ENCODE measurements around the gene KCNH1.
A peak's percentile ranks its signal among the peaks of the same experiment; 100 is the strongest.

The KCNH1 gene

GRCh38 chr1:211133836-211134669 is at the start of gene KCNH1:
TSS of gene KCNH1 (minus strand) at chr1:211134148. CDS start at chr1:211133945, 203 bp downstream.
- DNase-seq = peak; percentile 70 to 79

DNA sequence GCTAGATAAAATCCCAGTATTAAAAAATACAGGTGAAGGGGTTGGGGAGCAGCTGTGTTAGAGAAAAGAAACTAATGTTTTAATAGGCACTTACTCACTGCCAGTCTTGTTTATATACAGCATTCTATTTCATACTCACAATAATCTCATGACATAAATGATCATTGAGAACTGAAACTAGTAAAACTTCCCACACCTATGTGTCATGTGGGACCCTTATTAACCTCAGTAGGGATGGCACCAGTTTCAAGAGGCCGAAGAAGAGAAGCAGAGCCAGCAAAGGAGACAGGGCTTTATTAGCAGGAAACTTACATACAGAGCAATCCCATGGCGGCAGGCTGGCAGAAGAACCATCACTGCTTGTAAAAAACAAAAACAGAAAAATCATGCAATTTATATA is 48.8 kb upstream of the KCNH1 start:
- DNase-seq = no peak

DNA sequence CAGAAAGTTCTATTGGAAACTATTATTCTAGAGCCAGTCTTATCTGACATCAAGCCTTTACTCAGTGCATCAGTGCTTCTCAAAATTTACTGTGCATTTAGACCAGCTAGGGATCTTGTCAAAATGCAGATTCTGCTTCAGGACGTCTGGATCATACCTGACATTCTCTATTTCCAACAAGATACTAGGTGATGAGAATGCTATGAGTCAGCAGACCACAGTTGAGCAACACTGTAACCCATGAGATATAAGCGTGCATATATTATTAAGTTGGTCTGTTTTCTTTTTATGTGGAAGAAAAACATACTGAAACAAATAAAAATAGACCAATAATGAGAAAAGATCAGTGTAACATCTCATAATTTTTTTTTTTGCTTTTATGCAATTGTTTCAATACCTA is 40.4 kb upstream of the KCNH1 start:
- no peak for DNase-seq

- no peak for DNase-seq
Observed at GRCh38 chr1:211172657-211173056, 38.7 kb upstream of the KCNH1 start.

DNA sequence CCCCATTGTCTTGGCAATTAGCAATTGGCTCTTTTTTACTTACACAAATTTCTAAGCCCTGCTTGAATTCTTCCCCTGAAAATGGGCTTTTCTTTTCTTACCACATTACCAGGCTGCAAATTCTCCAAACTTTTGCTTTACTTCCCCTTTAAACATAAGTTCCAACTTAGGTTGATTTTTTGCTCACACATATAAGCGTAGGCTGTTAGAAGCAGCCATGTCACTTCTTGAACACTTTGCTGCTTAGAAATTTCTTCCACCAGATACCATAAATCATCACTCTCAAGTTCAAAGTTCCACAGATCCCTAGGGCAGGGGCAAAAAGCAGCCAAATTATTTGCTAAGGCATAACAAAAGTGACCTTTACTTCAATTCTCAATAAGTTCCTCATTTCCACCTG is 35.4 kb upstream of the KCNH1 start:
- no peak for DNase-seq

DNA sequence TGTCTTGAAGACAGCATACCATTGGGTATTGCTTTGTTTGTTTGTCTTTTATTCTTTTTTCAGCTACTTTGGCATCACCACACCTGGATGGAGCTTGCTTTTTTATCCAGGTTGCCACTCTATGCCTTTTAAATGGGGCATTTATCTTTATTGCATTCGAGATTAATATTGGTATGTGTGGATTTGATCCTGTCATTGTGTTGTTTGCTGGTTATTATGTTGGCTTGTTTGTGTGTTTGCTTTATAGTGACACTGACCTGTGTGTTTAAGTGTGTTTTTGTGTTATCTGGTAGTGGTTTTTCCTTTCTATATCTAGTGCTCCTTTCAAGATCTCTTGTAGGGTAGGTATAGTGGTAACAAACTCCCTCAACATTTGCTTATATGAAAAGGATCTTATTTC is 24.9 kb upstream of the KCNH1 start:
- no peak for DNase-seq

- DNase-seq = no peak
Observed at GRCh38 chr1:211155040-211155439, 21.1 kb upstream of the KCNH1 start.

DNA sequence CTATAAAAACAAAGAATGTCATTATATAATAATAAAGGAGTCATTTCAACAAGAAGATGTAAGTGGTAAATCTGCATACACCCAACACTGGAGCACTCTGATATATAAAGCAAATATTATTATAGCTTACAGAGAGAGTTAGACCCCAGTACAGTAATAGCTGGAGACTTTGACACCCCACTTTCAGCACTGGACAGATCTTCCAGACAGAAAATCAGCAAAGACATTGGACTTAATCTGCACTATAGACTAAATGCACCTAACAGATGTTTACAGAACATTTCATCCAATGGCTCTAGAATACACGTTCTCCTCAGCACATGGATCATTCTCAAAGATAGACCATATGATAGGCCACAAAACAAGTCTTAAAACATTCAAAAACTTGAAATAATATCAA is 20.0 kb upstream of the KCNH1 start:
- no peak for DNase-seq

GRCh38 chr1:211148366-211148765 is 14.4 kb upstream of the KCNH1 start:
- DNase-seq = no peak

DNA sequence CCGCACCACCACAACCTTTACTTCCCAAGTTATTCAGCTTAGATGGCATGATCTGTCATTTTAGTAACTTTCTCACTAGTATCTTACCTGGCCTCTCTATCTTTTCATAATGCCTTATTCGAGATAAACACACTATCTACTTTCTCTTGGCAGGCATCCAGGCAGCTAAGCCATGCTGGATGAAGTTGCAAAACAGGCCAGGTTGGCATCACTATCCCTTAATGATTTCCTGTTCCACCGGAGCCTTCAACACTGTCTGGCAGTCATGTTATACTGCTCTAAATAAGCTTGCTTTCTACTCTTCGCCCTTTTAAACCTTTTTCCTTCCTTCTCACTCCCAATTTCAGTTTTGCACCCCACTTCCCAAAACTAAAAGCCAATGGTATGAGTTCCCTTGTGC is 12.0 kb upstream of the KCNH1 start:
- no peak for DNase-seq

GRCh38 chr1:211135342-211135950 is 1.5 kb upstream of the KCNH1 start:
- DNase-seq = peak in 1 of 2 donors; percentile 33

- DNase-seq = peak in 1 of 2 donors; percentile 9
Observed at GRCh38 chr1:211133393-211133835, 534 bp downstream of the KCNH1 start.

- no peak for DNase-seq
Observed at GRCh38 chr1:211132721-211133392, 1.1 kb downstream of the KCNH1 start.

DNA sequence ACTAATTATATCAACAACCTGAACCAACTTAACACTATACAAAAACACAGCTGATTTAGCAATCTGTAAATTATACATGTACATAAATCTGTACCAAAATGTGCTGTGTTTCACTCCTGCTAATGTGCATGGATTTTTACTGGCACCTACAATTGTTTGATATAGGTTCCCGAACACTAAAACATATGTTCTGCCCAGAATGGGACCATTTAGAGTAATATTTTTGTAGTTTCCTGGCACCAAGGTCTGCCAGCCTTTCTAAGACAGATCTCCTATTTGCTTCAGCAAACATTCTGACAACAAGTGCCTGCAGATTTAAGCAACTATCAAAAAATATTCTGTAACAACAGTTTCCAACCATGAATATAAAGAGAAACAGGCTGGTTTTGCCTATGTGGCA is 4.2 kb downstream of the KCNH1 start:
- DNase-seq = no peak

- DNase-seq = no peak
Observed at GRCh38 chr1:211127166-211127565, 6.8 kb downstream of the KCNH1 start.

GRCh38 chr1:211126622-211127021 is 7.3 kb downstream of the KCNH1 start:
- no peak for DNase-seq

- DNase-seq = no peak
Observed at GRCh38 chr1:211118407-211119102, 15.4 kb downstream of the KCNH1 start.

DNA sequence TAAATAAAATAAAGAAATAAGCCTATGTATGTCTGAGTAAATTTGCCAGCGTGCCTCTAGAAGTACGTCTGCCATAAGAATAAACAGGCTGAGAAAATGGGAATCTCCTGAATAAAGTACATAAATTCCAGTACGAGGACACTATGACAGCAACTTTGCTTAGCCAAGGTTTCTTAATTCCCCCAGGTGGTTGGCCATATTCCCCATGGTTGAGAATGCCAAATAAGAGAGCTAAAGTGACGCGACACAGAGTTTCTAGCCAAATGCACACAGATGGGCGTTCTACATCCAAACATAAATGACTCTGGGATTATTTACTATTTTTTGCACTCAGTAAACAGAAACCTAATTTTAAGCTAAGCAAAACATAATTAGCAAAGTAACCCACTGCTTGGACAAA is 19.5 kb downstream of the KCNH1 start:
- no peak for DNase-seq

DNA sequence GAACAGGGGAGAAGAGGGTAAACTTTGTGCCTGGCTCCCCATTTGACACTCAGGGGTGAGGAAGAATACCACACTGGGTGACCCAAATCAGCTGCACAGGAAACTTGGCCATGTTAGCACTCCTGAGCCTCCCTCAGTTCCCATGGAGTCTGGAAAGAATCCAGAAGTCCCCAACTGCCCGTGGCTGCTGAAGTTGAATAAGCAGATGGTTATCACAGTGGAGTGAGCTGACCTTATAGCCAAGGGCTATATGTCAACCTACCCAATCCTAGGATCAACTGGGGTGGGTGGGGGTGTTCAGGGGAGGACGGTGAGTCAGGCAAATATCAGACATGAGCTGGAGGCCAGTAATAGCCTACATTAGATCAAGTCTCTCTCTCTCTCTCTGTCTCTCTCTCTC is 20.4 kb downstream of the KCNH1 start:
- DNase-seq = no peak

- no peak for DNase-seq
Observed at GRCh38 chr1:211111351-211111750, 22.6 kb downstream of the KCNH1 start.

DNA sequence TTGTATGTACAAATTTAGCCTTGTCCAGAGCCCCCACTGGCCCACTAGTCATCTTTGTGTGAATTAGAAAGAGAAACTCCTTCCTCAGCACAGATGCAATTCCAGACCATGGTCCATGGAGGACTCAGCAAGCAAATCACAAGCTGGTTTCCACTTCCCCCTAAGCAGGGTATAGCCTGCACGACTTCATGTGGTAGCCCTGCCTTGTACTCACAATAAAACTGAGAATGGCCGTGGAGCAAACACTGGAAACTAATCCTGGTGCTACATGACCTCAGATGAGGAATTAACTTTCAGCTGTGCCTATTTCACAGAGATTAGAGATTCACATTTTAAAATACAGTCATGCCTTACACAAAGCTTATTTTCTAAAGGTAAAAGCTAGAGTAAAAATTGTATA is 32.5 kb downstream of the KCNH1 start:
- DNase-seq = no peak

DNA sequence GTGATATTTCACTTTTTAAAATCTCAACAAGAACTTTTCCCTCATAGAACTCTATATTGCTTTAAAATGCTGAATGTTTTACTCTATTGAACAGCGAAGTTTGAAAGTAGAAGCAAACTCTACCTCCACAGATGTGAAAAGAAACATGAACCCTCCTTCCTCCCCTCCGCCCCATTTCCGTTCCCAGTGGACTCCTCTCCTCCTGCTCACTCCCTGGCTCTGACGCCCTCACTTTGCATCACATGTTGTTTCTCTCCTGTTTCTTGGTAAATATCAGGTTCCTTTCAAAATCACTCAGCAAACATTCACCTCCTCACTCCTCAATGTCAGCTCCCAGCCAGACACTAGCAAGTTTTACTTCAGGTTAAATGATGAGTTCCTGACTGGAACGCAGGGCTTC is 34.6 kb downstream of the KCNH1 start:
- no peak for DNase-seq

- no peak for DNase-seq
Observed at GRCh38 chr1:211095381-211095780, 38.6 kb downstream of the KCNH1 start.

Measured in CD4-positive, alpha-beta T cell treated with Interferon alpha-2 for 1 hour (primary cell).